GM19328 (cell line): ENCODE results near the gene CPEB4.

ENCODE experiments used
- ATAC-seq: cut with Tn5 transposase; IDR thresholded peaks from one replicate; pipeline ENCODE4 v1.9.1; 2021; ENCODE audit warnings: mild to moderate bottlenecking, moderate library complexity; ENCODE audit not compliant: unreplicated experiment

Gene CPEB4

GRCh38 chr5:173884402-173885053 is 3.6 kb upstream of the CPEB4 start:
- ATAC-seq: no peak

- ATAC-seq: no peak
Observed at GRCh38 chr5:173885054-173885443, 3.1 kb upstream of the CPEB4 start.

GRCh38 chr5:173885475-173886010 is 2.6 kb upstream of the CPEB4 start:
- ATAC-seq: no peak

GRCh38 chr5:173886150-173886549 is 2.0 kb upstream of the CPEB4 start:
- no peak for ATAC-seq

- no peak for ATAC-seq
Observed at GRCh38 chr5:173888473-173889131, 453 bp downstream of the CPEB4 start.

GRCh38 chr5:173890195-173890991 is 2.2 kb downstream of the CPEB4 start:
- no peak for ATAC-seq

- no peak for ATAC-seq
Observed at GRCh38 chr5:173891308-173892116, 3.4 kb downstream of the CPEB4 start.

- no peak for ATAC-seq
Observed at GRCh38 chr5:173893192-173893561, 5.0 kb downstream of the CPEB4 start.

GRCh38 chr5:173895401-173896165 is 7.4 kb downstream of the CPEB4 start:
- no peak for ATAC-seq

- ATAC-seq: no peak
Observed at GRCh38 chr5:173896631-173897030, 8.5 kb downstream of the CPEB4 start.

- ATAC-seq: no peak
Observed at GRCh38 chr5:173901705-173902104, 13.6 kb downstream of the CPEB4 start.

- no peak for ATAC-seq
Observed at GRCh38 chr5:173902334-173902733, 14.2 kb downstream of the CPEB4 start.

GRCh38 chr5:173902743-173903142 is 14.6 kb downstream of the CPEB4 start:
- no peak for ATAC-seq

- ATAC-seq: no peak
Observed at GRCh38 chr5:173903396-173904140, 15.4 kb downstream of the CPEB4 start.

- ATAC-seq: no peak
Observed at GRCh38 chr5:173904151-173904550, 16.0 kb downstream of the CPEB4 start.

- no peak for ATAC-seq
Observed at GRCh38 chr5:173907284-173907683, 19.1 kb downstream of the CPEB4 start.

- ATAC-seq: no peak
Observed at GRCh38 chr5:173907686-173908371, 19.7 kb downstream of the CPEB4 start.

GRCh38 chr5:173909199-173909598 is 21.1 kb downstream of the CPEB4 start:
- no peak for ATAC-seq

GRCh38 chr5:173910215-173910614 is 22.1 kb downstream of the CPEB4 start:
- no peak for ATAC-seq
